WERI-Rb-1 (cell line): Measurements from ENCODE around the gene VAPB.
"Not testable (repeated sequence)": the region's sequence is repeated elsewhere in the genome, so short reads cannot be mapped to it uniquely, and the experiment has no call there.

Experiments
- DNase-seq: peaks from one replicate; pipeline ENCODE4 v3.0.0-alpha.2; 2020
- H3K27ac ChIP-seq: fragments of 250-450 bp; sonication (Bioruptor Pico); 2 replicates; pipeline ENCODE4 v1.5.1; 2020; ENCODE audit warnings: mild to moderate bottlenecking, moderate library complexity
- H3K27me3 ChIP-seq: fragments of 250-450 bp; sonication (Bioruptor Pico); 2 replicates; pipeline ENCODE4 v1.5.1; 2021; ENCODE audit warnings: mild to moderate bottlenecking, low read depth, moderate library complexity; ENCODE audit not compliant: insufficient read depth, severe bottlenecking
- H3K36me3 ChIP-seq: fragments of 250-450 bp; sonication (Bioruptor Pico); 2 replicates; pipeline ENCODE4 v1.5.1; 2020; ENCODE audit warnings: mild to moderate bottlenecking, moderate library complexity
- H3K4me3 ChIP-seq: 2 replicates; pipeline ENCODE4 v1.5.1; 2011; ENCODE audit warnings: low read depth, mild to moderate bottlenecking, control low read depth, low read length
- H3K9me3 ChIP-seq: fragments of 250-450 bp; sonication (Bioruptor Pico); 2 replicates; pipeline ENCODE4 v1.5.1; 2021; ENCODE audit warnings: mild to moderate bottlenecking, moderate library complexity; ENCODE audit not compliant: severe bottlenecking
- TF ChIP-seq, protein P1 (sequence below): IDR thresholded peaks from 2 replicates; pipeline ENCODE4 v1.5.1; 2011; ENCODE audit warnings: low read depth, mild to moderate bottlenecking, control low read depth, inconsistent platforms, low read length

The VAPB gene

DNA sequence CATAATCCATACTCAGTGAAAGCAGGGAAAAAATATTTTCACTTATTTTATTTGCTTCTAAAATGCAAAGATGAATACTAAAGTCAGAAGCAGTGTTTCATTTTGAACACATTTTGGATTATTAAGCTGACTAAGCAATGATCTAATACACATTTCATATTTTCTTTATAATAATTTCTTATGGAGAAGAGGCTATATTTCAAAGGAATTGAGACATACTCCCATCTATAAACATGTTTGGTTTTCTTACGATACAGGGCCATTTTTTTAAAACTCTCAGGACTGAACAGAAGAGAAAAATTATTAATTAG is 26.9 kb upstream of the VAPB start:
- no peak overlapping the region for H3K27ac ChIP-seq
- no peak for DNase-seq
- H3K9me3 ChIP-seq = no peaks in the 10 kb centered on the region
- TF ChIP-seq, protein P1, sequence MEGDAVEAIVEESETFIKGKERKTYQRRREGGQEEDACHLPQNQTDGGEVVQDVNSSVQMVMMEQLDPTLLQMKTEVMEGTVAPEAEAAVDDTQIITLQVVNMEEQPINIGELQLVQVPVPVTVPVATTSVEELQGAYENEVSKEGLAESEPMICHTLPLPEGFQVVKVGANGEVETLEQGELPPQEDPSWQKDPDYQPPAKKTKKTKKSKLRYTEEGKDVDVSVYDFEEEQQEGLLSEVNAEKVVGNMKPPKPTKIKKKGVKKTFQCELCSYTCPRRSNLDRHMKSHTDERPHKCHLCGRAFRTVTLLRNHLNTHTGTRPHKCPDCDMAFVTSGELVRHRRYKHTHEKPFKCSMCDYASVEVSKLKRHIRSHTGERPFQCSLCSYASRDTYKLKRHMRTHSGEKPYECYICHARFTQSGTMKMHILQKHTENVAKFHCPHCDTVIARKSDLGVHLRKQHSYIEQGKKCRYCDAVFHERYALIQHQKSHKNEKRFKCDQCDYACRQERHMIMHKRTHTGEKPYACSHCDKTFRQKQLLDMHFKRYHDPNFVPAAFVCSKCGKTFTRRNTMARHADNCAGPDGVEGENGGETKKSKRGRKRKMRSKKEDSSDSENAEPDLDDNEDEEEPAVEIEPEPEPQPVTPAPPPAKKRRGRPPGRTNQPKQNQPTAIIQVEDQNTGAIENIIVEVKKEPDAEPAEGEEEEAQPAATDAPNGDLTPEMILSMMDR = no peak
- peaks cover 8% of the 10 kb centered on the region; the same call in 1 of the 2 replicates for H3K36me3 ChIP-seq
- H3K4me3 ChIP-seq = no peak overlapping the region
- no peaks in the 10 kb centered on the region for H3K27me3 ChIP-seq

DNA sequence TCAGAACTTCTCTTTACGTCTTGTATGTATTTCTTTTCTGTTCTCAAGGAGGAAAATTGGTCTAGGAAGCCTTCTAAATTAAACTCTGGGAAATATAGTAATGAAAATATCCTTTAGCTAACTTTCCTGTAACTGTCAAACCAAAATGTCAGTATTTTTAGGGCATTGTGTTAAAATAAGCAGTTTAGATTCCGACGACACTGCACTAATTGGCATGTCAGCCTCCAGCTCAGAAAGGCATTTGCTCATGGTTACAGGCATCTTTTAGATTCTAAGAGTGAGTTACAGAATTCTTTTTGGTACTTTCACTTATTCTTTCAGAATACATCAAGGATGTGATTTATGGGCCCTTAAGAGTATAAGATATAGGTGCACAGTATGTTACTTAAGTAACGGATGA is 26.1 kb upstream of the VAPB start:
- Histone ChIP-seq H3K36me3 (peaks cover 8% of the 10 kb centered on the region; the same call in 1 of the 2 replicates), H3K27me3 (no peaks in the 10 kb centered on the region), H3K9me3 (no peaks in the 10 kb centered on the region), H3K4me3 (no peak overlapping the region), H3K27ac (no peak overlapping the region)
- DNase-seq = no peak
- TF ChIP-seq, protein P1 = no peak

DNA sequence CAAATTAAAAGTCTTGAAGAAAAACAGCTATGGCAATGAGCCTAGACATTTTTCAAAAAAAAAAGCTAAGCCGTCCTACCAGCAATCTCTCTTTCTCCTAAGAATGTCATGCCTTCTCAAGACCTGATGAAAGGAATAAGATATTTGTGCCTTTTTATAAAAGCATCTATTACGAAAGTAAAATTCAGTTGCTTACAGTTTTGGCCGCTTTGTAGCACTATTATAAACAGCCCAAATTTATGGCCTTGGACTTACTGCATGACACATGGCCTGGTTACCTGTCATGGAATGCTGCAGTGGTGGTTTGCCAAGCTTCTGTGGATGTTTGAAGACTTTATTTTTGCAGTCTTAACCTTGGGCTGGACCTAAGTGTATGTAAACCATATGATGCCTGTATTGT is 22.2 kb upstream of the VAPB start:
- TF ChIP-seq, protein P1 = no peak
- no peaks in the 10 kb centered on the region for H3K9me3 ChIP-seq
- H3K4me3 ChIP-seq = no peak overlapping the region
- no peaks in the 10 kb centered on the region for H3K36me3 ChIP-seq
- DNase-seq = no peak
- H3K27me3 ChIP-seq = no peaks in the 10 kb centered on the region
- H3K27ac ChIP-seq = no peak overlapping the region

DNA sequence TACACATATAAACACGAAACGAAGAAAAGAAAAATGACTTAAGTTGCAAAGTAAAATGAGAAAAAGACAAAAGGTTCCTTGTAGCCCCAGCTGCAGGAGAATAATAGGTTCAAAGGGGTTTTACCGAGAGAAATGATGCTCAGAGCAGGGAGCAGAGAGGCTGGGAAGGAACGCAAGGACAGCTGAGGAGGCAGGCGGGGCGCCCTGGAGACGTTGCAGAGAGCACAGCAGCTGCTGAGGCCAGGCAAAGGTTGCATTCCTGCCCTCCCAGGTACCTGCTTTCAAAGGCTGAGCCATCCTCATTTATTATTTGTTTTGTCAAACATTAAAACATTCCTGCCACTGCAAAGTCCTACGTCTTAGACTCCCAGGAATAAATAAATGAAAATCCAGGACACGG is 16.2 kb upstream of the VAPB start:
- Histone ChIP-seq H3K27me3 (no peaks in the 10 kb centered on the region), H3K9me3 (no peaks in the 10 kb centered on the region), H3K4me3 (no peak overlapping the region), H3K27ac (no peak overlapping the region), H3K36me3 (no peaks in the 10 kb centered on the region)
- no peak for DNase-seq
- TF ChIP-seq, protein P1 = no peak

DNA sequence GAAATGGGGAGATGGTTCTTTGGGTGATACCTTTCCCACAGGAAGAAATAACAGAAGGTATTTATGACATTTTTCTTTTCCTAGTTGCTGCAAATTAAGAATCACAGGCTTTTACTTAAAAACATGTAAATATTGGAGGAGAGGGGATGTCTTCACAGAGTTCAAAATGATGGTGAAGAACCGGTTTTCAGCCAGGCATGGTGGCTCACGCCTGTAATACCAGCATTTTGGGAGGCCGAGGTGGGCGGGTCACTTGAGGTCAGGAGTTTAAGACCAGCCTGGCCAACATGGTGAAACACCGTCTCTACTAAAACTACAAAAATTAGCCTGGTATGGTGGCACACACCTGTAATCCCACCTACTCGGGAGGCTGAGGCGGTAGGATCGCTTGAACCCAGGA is 15.7 kb upstream of the VAPB start:
- not testable (repeated sequence) for H3K4me3 ChIP-seq, DNase-seq, H3K27ac ChIP-seq, H3K9me3 ChIP-seq, H3K27me3 ChIP-seq, H3K36me3 ChIP-seq

DNA sequence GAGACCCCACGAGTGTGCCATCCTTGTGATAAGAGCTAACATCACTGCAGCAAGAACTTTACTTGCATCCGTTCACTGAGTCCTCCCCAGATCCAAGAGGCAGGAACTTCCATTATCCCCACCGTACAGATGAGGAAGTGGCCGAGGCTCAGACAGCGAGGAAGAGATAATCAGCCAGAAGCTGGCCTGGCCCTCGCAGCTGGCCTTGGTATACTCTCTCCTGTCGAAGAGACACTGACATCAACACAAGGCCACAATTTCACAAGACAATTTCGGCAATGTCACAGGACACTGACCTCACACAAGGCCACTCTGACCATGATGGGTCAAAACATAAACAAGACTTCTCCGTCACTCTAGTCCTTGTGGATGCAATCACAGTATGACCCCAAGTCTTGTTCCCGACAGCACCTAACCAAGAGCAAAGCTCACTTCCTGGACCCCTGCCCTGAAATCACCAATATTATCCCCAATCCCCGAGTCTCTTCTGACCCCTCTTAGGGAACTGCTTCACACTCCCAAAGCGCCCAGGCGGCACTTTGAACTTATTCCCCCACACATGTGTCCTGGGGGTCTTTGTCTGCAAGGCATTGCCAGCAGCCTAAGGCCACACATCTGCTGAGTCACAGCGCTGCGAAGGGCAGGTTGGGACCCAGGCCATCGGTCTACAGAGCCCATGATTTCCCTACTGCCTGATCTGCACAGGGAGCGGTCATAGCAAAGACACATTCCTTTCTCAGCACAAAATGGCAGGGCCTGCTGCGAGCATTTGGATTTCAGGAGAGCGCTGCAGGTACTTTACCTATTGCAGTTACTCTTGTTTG is 14.8 kb upstream of the VAPB start:
- Histone ChIP-seq H3K27me3 (no peaks in the 10 kb centered on the region), H3K4me3 (no peak overlapping the region), H3K27ac (no peak overlapping the region), H3K9me3 (no peaks in the 10 kb centered on the region), H3K36me3 (no peaks in the 10 kb centered on the region)
- TF ChIP-seq, protein P1 = no peak
- DNase-seq = no peak
